HepG2 (cell line): ENCODE results near the gene GRIFIN. TPM values are rescaled to one million over a fixed set of nuclear protein-coding genes. Genes with fewer than 3 reads are reported as not detected.
A peak's percentile ranks its signal among the peaks of the same experiment; 100 is the strongest.

Experiments used
- ETV5 ChIP-seq: IDR thresholded peaks from 2 replicates; pipeline ENCODE4 v1.6.1; 2018; ENCODE audit warnings: missing biosample characterization, missing genetic modification reagents, inconsistent platforms, borderline replicate concordance
- GATA4 ChIP-seq: sonication (generic); IDR thresholded peaks from 2 replicates; pipeline ENCODE4 v1.6.1; 2016; ENCODE audit warnings: antibody characterized with exemption, low read depth, borderline replicate concordance
- KLF6 ChIP-seq: IDR thresholded peaks from 2 replicates; pipeline ENCODE4 v1.8.0; 2016; ENCODE audit warnings: missing biosample characterization, missing genetic modification reagents
- KLF9 ChIP-seq: IDR thresholded peaks from 2 replicates; pipeline ENCODE4 v1.6.1; 2016; ENCODE audit warnings: low read depth
- MED8 ChIP-seq: sonication (generic); formaldehyde crosslinking; IDR thresholded peaks from 2 replicates; pipeline ENCODE4 v1.8.1; 2023; ENCODE audit warnings: mild to moderate bottlenecking, missing genetic modification reagents; ENCODE audit not compliant: insufficient replicate concordance
- MTF2 ChIP-seq: sonication (generic); formaldehyde crosslinking; IDR thresholded peaks from 2 replicates; pipeline ENCODE4 v1.5.0; 2020; ENCODE audit warnings: missing genetic modification reagents, borderline replicate concordance
- MYNN ChIP-seq: sonication (generic); formaldehyde crosslinking; IDR thresholded peaks from 2 replicates; pipeline ENCODE4 v1.4.0; 2020; ENCODE audit warnings: mild to moderate bottlenecking, low read depth, missing genetic modification reagents
- SIX1 ChIP-seq: sonication (generic); formaldehyde crosslinking; IDR thresholded peaks from 2 replicates; pipeline ENCODE4 v1.4.0; 2020; ENCODE audit warnings: missing genetic modification reagents, borderline replicate concordance
- SNRNP70 ChIP-seq: fragments of 200-400 bp; formaldehyde crosslinking; IDR thresholded peaks from 2 replicates; pipeline ENCODE4 v1.6.1; 2017; ENCODE audit warnings: mild to moderate bottlenecking, low read depth, low read length, moderate library complexity
- SSRP1 ChIP-seq: IDR thresholded peaks from 2 replicates; pipeline ENCODE4 v1.6.1; 2016; ENCODE audit warnings: control low read depth
- TMF1 ChIP-seq: sonication (generic); formaldehyde crosslinking; IDR thresholded peaks from 2 replicates; pipeline ENCODE4 v1.8.1; 2022; ENCODE audit warnings: low read depth, missing genetic modification reagents
- ZBTB7A ChIP-seq: sonication (generic); formaldehyde crosslinking; IDR thresholded peaks from 2 replicates; pipeline ENCODE4 v1.8.0; 2022; ENCODE audit warnings: mild to moderate bottlenecking, missing genetic modification reagents
- ZKSCAN8 ChIP-seq: IDR thresholded peaks from 2 replicates; pipeline ENCODE4 v1.6.1; 2016; ENCODE audit warnings: borderline replicate concordance, missing genetic modification reagents, missing compliant biosample characterization
- ZNF496 ChIP-seq: sonication (generic); formaldehyde crosslinking; IDR thresholded peaks from 2 replicates; pipeline ENCODE4 v1.8.1; 2023; ENCODE audit warnings: mild to moderate bottlenecking, moderate library complexity, missing genetic modification reagents; ENCODE audit not compliant: insufficient replicate concordance
- ZNF503 ChIP-seq: sonication (generic); formaldehyde crosslinking; IDR thresholded peaks from 2 replicates; pipeline ENCODE4 v1.4.0; 2020; ENCODE audit warnings: missing genetic modification reagents
- ZNF513 ChIP-seq: sonication (generic); formaldehyde crosslinking; conservative IDR thresholded peaks from 2 replicates; pipeline ENCODE4 v1.5.0; 2020; ENCODE audit warnings: missing genetic modification reagents
- ZNF614 ChIP-seq: IDR thresholded peaks from 2 replicates; pipeline ENCODE4 v1.6.1; 2018; ENCODE audit warnings: missing biosample characterization, missing genetic modification reagents, inconsistent platforms, borderline replicate concordance
- ZNF660 ChIP-seq: sonication (generic); formaldehyde crosslinking; IDR thresholded peaks from 2 replicates; pipeline ENCODE4 v1.5.1; 2020; ENCODE audit warnings: mild to moderate bottlenecking, low read depth, missing genetic modification reagents, borderline replicate concordance
- ZNF724P ChIP-seq: sonication (generic); formaldehyde crosslinking; IDR thresholded peaks from 2 replicates; pipeline ENCODE4 v1.8.0; 2022; ENCODE audit warnings: missing genetic modification reagents, borderline replicate concordance
- ZNF746 ChIP-seq: sonication (generic); formaldehyde crosslinking; IDR thresholded peaks from 2 replicates; pipeline ENCODE4 v1.8.0; 2022; ENCODE audit warnings: mild to moderate bottlenecking, missing genetic modification reagents
- ZNF841 ChIP-seq: sonication (generic); formaldehyde crosslinking; IDR thresholded peaks from 2 replicates; pipeline ENCODE4 v1.8.1; 2023; ENCODE audit warnings: missing genetic modification reagents, borderline replicate concordance
- ZNF850 ChIP-seq: sonication (generic); formaldehyde crosslinking; conservative IDR thresholded peaks from 2 replicates; pipeline ENCODE4 v1.9.0; 2021; ENCODE audit warnings: mild to moderate bottlenecking, missing genetic modification reagents
- ZNF883 ChIP-seq: sonication (generic); formaldehyde crosslinking; IDR thresholded peaks from 2 replicates; pipeline ENCODE4 v1.5.1; 2020; ENCODE audit warnings: mild to moderate bottlenecking, missing genetic modification reagents; ENCODE audit errors: not compliant biosample characterization
- ZSCAN25 ChIP-seq: sonication (generic); formaldehyde crosslinking; IDR thresholded peaks from 2 replicates; pipeline ENCODE4 v1.8.0; 2022; ENCODE audit warnings: mild to moderate bottlenecking, missing genetic modification reagents
- polyA plus RNA-seq, 8 experiments: library from polyadenylated mRNA; depleted of rRNA in 3 of 8; stranded (reverse) in 7 of 8; unstranded in 1 of 8; fragments of >200 nt; fragmentation: Illumina TruSeq in 4 of 8; extraction: Trizol in 4 of 8; gene quantifications; 2 replicates each; pipeline versions ENCODE4 v1.2.1 to v1.2.3, GENCODE V29; 2011 to 2016; ENCODE audit warnings: low read depth in 4 of 8, missing spikeins in 1 of 8, mixed read lengths in 1 of 8; ENCODE audit not compliant: insufficient read depth in 1 of 8
- total RNA-seq, 5 experiments: library from RNA; depleted of rRNA; stranded (reverse); fragments of >200 nt; fragmentation: Illumina TruSeq; extraction: Trizol; gene quantifications; 2 replicates each; pipeline ENCODE4 v1.2.3, GENCODE V29; 2016; ENCODE audit warnings: low read depth in 1 of 5

GRIFIN gene
- total and polyA plus RNA-seq, 2 of the 13 experiments (the other 11 are each of a cell fraction or from before 2014, with no cell fraction given), result not detected

- TF ChIP-seq SSRP1 (CRISPR knock-in tag) (no peak), ZSCAN25 (CRISPR knock-in tag) (no peak), ZNF503 (CRISPR knock-in tag) (peak; percentile 68; the same call in 1 of the 2 replicates), MED8 (no peak), ZNF660 (CRISPR knock-in tag) (no peak), MYNN (CRISPR knock-in tag) (no peak), ZNF883 (CRISPR knock-in tag) (no peak), ETV5 (CRISPR knock-in tag) (peak; percentile 99), SIX1 (CRISPR knock-in tag) (no peak), ZNF496 (CRISPR knock-in tag) (no peak), GATA4 (peak; percentile 64; the same call in 1 of the 2 replicates), SNRNP70 (no peak), KLF9 (CRISPR knock-in tag) (no peak), ZNF841 (CRISPR knock-in tag) (no peak), ZNF850 (CRISPR knock-in tag) (no peak), ZNF724P (no peak), ZKSCAN8 (CRISPR knock-in tag) (no peak), ZBTB7A (peak; percentile 98), ZNF746 (CRISPR knock-in tag) (peak; percentile 77; the same call in 1 of the 2 replicates), TMF1 (CRISPR knock-in tag) (no peak), ZNF614 (CRISPR knock-in tag) (no peak), KLF6 (CRISPR knock-in tag) (no peak), ZNF513 (no peak), MTF2 (CRISPR knock-in tag) (0 out of 2 replicates have a peak, but pooled peaks have one; percentile 17)
Observed at GRCh38 chr7:2510909-2511768, 34.9 kb upstream of the GRIFIN start (continued).
